ENCODE results near the gene VIPR1. TPM values are rescaled to one million over a fixed set of nuclear protein-coding genes. Genes with fewer than 3 reads are reported as not detected.

Gene VIPR1
- total RNA-seq, 1 experiment from 2014 or later: 3.7 TPM

GRCh38 chr3:42497009-42497731 lies 5.3 kb upstream of the VIPR1 start:
- intact Hi-C loops (cut with micrococcal nuclease): no loop called here
- Histone ChIP-seq H3K36me3 (ENCODE audit: low read depth, low read length) (no peaks in the 10 kb centered on the region), H3F3A (ENCODE audit: low read length, unreplicated experiment) (no peaks in the 10 kb centered on the region), H3K27me3 (ENCODE audit: low read length) (no peaks in the 10 kb centered on the region), H3K4me3 (ENCODE audit: low read length) (no peak overlapping the region), H2AFZ (ENCODE audit: low read length) (no peak overlapping the region), H3K4me2 (ENCODE audit: low read length) (peak overlapping the region; percentile 41), H3K27ac (ENCODE audit: low read length) (no peak overlapping the region), H3K9ac (ENCODE audit: low read length) (no peak overlapping the region), H3K9me3 (ENCODE audit: low read length) (no peaks in the 10 kb centered on the region), H3K4me1 (ENCODE audit: insufficient read depth, low read length) (peaks cover 11% of the 10 kb centered on the region; the same call in 1 of the 2 replicates), H4K20me1 (ENCODE audit: low read length) (no peaks in the 10 kb centered on the region), H3K9me2 (replicated peaks; ENCODE audit: low read length) (no peaks in the 10 kb centered on the region), H3K79me2 (ENCODE audit: low read length) (no peaks in the 10 kb centered on the region)
- no TSS peak for BruUV-seq (replicated peaks)
- CTCF ChIA-PET: no interaction called here
- POLR2A ChIA-PET (ENCODE audit: unreplicated experiment): no interaction called here
- DNase-seq: peak; percentile 44
- peak; percentile 32 for ATAC-seq
- TF ChIP-seq CTCF (conservative IDR thresholded peaks at IDR 0.05; ENCODE audit: low read depth, low read length): no peak
- no peak for TF ChIP-seq EZH2 (IDR thresholded peaks at IDR 0.05; ENCODE audit: low read length, unreplicated experiment)
- no peak for TF ChIP-seq EZH2phosphoT487 (IDR thresholded peaks at IDR 0.05; ENCODE audit: borderline replicate concordance, low read length)

- no TSS peak for BruUV-seq (replicated peaks)
- H3K4me2 ChIP-seq (ENCODE audit: low read length): no peak overlapping the region
- no peaks in the 10 kb centered on the region for H3K9me2 ChIP-seq (replicated peaks; ENCODE audit: low read length)
- H3K79me2 ChIP-seq (ENCODE audit: low read length): no peaks in the 10 kb centered on the region
- H3K9me3 ChIP-seq (ENCODE audit: low read length): no peaks in the 10 kb centered on the region
- H3K36me3 ChIP-seq (ENCODE audit: low read depth, low read length): no peaks in the 10 kb centered on the region
- ATAC-seq (no peak), DNase-seq (no peak)
- no peaks in the 10 kb centered on the region for H3K27me3 ChIP-seq (ENCODE audit: low read length)
- H2AFZ ChIP-seq (ENCODE audit: low read length): no peak overlapping the region
- H3K9ac ChIP-seq (ENCODE audit: low read length): no peak overlapping the region
- POLR2A ChIA-PET (ENCODE audit: unreplicated experiment): no interaction called here
- no peak for TF ChIP-seq CTCF (conservative IDR thresholded peaks at IDR 0.05; ENCODE audit: low read depth, low read length)
- no peak for TF ChIP-seq EZH2 (IDR thresholded peaks at IDR 0.05; ENCODE audit: low read length, unreplicated experiment)
- no peak for TF ChIP-seq EZH2phosphoT487 (IDR thresholded peaks at IDR 0.05; ENCODE audit: borderline replicate concordance, low read length)
- no peaks in the 10 kb centered on the region for H4K20me1 ChIP-seq (ENCODE audit: low read length)
- H3F3A ChIP-seq (ENCODE audit: low read length, unreplicated experiment): no peaks in the 10 kb centered on the region
- intact Hi-C loops (cut with micrococcal nuclease): no loop called here
- no peak overlapping the region for H3K27ac ChIP-seq (ENCODE audit: low read length)
- CTCF ChIA-PET: no interaction called here
- no peak overlapping the region for H3K4me3 ChIP-seq (ENCODE audit: low read length)
- peaks cover 12% of the 10 kb centered on the region; the same call in 1 of the 2 replicates for H3K4me1 ChIP-seq (ENCODE audit: insufficient read depth, low read length)
These were observed 4.4 kb upstream of the VIPR1 start for GRCh38 chr3:42498034-42498433.

GRCh38 chr3:42498791-42499477 lies 3.5 kb upstream of the VIPR1 start:
- H3K9me2 ChIP-seq (replicated peaks; ENCODE audit: low read length): no peaks in the 10 kb centered on the region
- no peaks in the 10 kb centered on the region for H3F3A ChIP-seq (ENCODE audit: low read length, unreplicated experiment)
- H3K9ac ChIP-seq (ENCODE audit: low read length): no peak overlapping the region
- CTCF ChIA-PET: no interaction called here
- peaks cover 14% of the 10 kb centered on the region; the same call in 1 of the 2 replicates for H3K4me1 ChIP-seq (ENCODE audit: insufficient read depth, low read length)
- no peak for DNase-seq
- no peak overlapping the region for H3K4me3 ChIP-seq (ENCODE audit: low read length)
- H4K20me1 ChIP-seq (ENCODE audit: low read length): no peaks in the 10 kb centered on the region
- no peak for ATAC-seq
- no peak overlapping the region for H2AFZ ChIP-seq (ENCODE audit: low read length)
- no peaks in the 10 kb centered on the region for H3K27me3 ChIP-seq (ENCODE audit: low read length)
- TF ChIP-seq CTCF (conservative IDR thresholded peaks at IDR 0.05; ENCODE audit: low read depth, low read length) (no peak), EZH2phosphoT487 (IDR thresholded peaks at IDR 0.05; ENCODE audit: borderline replicate concordance, low read length) (no peak), EZH2 (IDR thresholded peaks at IDR 0.05; ENCODE audit: low read length, unreplicated experiment) (no peak)
- H3K27ac ChIP-seq (ENCODE audit: low read length): no peak overlapping the region
- POLR2A ChIA-PET (ENCODE audit: unreplicated experiment): no interaction called here
- no peaks in the 10 kb centered on the region for H3K36me3 ChIP-seq (ENCODE audit: low read depth, low read length)
- no peak overlapping the region for H3K4me2 ChIP-seq (ENCODE audit: low read length)
- no peaks in the 10 kb centered on the region for H3K9me3 ChIP-seq (ENCODE audit: low read length)
- BruUV-seq (replicated peaks): no TSS peak
- H3K79me2 ChIP-seq (ENCODE audit: low read length): no peaks in the 10 kb centered on the region
- intact Hi-C loops (cut with micrococcal nuclease): no loop called here
